GM18868 (cell line): ENCODE measurements around the gene DES.

Source experiments
- ATAC-seq: cut with Tn5 transposase; IDR thresholded peaks from one replicate; pipeline ENCODE4 v1.9.1; 2021; ENCODE audit warnings: mild to moderate bottlenecking, moderate library complexity; ENCODE audit not compliant: unreplicated experiment

Gene DES

DNA sequence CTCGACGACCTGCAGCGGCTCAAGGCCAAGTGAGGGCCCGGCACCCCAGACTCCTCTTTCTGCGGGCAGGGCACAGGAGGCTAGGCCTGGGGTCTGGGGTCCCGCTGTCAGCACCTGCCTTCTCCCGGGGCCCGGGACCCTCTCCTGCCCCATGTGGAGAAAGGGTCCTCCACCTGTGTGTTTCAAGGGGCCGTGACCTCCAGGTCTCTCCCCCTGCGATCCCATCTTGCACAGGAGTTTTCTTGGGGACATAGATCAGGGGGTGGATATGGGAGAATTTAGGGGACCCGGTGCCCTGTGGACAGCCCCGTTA is 791 bp downstream of the DES start:
- ATAC-seq: no peak

- no peak for ATAC-seq
These were observed 1.4 kb downstream of the DES start for GRCh38 chr2:219419331-219420197.

DNA sequence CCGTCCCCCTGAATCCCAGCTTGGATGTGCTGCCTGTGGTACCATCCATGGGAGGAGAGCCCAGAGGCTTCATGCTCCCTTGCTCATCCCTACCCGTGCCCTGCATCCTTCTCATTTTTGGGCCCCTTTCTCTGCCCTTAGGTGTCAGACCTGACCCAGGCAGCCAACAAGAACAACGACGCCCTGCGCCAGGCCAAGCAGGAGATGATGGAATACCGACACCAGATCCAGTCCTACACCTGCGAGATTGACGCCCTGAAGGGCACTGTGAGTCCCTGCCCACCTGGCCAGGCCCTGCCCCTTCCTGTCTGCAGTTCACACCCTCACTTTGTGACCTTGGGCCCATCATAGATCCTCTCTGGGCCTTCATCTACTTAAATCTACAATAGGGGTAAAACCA is 2.5 kb downstream of the DES start:
- no peak for ATAC-seq

- no peak for ATAC-seq
These were observed 3.1 kb downstream of the DES start for GRCh38 chr2:219421323-219421722.

DNA sequence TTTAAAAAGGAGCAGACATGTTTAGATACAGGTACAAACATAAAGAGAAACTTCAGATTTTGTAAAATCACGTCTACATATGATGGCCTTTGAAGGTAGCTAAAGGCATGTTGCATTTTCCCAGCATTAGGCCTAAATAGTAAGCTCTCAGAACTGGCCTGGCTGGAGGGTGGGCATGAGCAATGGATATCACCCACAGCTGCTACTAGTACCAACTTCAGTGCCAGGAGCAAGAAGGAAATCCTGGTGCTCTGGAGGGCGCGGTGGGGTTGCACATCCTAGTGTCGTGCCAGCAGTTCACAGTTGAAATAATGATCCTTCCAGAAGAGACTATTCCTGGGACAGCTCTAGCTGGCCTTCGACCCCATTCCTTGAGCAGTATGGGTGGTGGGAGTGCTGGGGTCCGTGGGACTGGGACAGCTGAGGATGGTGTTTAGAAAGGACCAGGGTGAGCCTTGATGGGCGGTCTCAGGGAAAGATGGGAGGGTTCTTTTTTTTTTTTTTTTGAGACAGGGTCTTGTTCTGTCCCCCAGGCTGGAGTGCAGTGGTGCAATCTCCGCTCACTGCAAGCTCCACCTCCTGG is 4.9 kb downstream of the DES start:
- no peak for ATAC-seq

GRCh38 chr2:219423652-219424377 is 5.6 kb downstream of the DES start:
- no peak for ATAC-seq

GRCh38 chr2:219425238-219426067 is 7.3 kb downstream of the DES start:
- no peak for ATAC-seq

DNA sequence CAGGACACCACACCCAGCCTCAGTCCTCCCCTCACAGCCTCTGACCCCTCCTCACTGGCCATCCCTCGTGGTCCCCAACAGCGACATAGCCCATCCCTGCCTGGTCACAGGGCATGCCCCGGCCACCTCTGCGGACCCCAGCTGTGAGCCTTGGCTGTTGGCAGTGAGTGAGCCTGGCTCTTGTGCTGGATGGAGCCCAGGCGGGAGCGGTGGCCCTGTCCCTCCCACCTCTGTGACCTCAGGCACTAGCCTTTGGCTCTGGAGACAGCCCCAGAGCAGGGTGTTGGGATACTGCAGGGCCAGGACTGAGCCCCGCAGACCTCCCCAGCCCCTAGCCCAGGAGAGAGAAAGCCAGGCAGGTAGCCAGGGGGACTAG is 7.9 kb downstream of the DES start:
- ATAC-seq: no peak

- no peak for ATAC-seq
These were observed 8.5 kb downstream of the DES start for GRCh38 chr2:219426534-219427136.

GRCh38 chr2:219428469-219428868 is 10.3 kb downstream of the DES start:
- ATAC-seq: no peak

- no peak for ATAC-seq
These were observed 11.9 kb downstream of the DES start for GRCh38 chr2:219429958-219430606.

- ATAC-seq: no peak
These were observed 12.7 kb downstream of the DES start for GRCh38 chr2:219430633-219431615.

- no peak for ATAC-seq
These were observed 15.7 kb downstream of the DES start for GRCh38 chr2:219433666-219434467.

DNA sequence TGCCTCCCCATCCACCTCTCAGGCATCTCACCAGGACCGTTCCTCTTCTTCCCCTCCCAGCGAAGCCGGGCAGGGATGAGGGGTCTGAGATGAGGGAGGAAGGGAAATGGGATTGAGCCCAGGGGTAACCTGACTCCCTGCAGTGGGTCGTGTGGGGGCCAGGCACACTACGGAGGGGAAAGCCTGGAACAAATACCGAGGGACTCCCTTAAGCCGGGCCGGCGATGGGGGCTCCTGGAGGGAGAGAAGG is 16.2 kb downstream of the DES start:
- no peak for ATAC-seq

DNA sequence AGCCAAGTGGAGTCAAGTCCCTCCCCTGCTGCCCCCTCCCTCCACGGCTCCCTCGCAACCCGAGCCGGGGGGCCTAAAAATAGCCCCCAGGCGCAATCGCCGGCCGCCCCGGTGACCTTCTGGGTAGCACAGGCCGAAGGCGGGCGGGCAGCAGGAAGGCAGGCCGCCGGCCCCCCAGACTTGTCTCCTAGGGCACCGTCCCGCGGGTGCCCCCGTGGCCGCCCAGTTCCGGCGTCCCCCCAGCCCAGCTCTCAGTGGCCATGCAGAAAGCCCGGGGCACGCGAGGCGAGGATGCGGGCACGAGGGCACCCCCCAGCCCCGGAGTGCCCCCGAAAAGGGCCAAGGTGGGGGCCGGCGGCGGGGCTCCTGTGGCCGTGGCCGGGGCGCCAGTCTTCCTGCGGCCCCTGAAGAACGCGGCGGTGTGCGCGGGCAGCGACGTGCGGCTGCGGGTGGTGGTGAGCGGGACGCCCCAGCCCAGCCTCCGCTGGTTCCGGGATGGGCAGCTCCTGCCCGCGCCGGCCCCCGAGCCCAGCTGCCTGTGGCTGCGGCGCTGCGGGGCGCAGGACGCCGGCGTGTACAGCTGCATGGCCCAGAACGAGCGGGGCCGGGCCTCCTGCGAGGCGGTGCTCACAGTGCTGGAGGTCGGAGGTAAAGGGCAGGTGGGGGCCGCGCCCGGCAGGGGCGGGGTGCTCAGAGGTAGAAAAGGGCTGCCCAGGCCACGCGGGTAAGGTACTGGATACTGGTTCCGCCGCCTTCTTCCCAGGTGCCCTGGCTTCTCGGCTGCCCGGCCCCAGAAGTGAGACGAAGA is 16.7 kb downstream of the DES start, which contains the start of gene SPEG:
Gene SPEG (plus strand): TSS at position 126 of the 808 bp plus-strand sequence. CDS start 135 bp downstream, at position 261.
- ATAC-seq: no peak

DNA sequence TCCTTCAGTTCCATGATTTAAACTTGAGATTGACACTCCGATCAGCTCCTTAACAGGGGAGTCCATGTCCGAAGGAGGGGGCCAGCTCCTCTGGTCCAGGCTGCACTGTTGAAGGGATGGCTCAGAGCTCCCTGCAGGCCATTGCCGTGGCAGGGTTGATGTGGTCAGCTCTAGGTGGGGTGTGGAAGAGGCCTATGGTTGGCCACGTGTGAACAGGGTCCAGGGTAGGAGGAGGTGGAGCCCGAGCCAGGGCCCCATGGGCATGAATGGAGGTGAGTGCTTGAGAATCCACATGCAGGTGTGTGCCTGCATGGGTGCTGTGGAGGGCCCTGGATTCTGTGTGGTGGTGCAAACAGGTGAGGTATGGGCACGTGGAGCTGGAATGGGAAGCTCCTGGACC is 17.5 kb downstream of the DES start:
- ATAC-seq: no peak

DNA sequence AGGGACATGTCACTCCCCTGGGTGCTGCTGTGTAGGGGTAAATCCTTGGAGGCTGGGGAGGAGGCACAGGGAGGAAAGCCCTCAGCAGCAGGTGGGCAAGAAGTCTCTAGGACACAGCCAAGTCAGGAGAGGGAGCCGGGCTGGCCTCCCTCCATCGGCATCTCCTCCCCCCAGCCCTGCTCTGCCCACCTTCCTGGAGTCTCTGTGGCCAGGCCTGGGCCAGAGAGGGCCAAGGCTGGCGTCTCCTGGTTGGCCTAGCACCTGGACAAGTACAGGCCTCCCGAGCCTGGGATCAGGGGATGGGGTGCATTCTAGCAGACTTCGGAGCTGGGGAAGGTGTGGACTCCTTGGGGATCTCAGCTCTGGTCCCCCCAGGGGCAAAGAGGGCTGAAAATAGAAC is 18.3 kb downstream of the DES start:
- ATAC-seq: no peak

DNA sequence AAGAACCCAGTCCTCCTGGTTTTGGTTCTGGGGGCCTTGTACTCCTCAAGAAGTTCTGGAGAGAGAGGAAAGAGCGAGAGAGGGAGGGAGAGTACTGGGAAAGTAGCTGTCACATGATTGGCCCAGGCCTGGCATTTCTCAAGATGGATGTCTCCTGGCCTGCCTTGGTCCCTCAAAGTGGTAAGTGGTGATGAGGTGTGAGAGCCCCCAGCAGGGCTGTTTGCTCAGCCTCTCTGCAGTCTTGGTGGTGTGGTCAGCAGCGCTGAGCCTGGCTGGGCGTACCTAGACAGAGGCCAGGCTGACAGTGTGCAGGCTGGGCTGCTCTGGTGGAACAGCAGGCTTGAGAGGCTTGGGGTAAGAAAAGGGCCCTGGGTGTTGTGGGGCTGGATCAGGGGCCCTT is 19.0 kb downstream of the DES start:
- ATAC-seq: no peak
